A549 (cell line): ENCODE data around the gene TRIM38. TPM values are rescaled to one million over a fixed set of nuclear protein-coding genes. Genes with fewer than 3 reads are reported as not detected.

Experiments used
- ATAC-seq, 2 experiments: fragments of 200-7000 bp in 1 of 2; fragments of >200 bp in 1 of 2; cut with Nextera tagmentation in 1 of 2; cut with Tn5 transposase in 1 of 2; 3 replicates each; pipeline versions ENCODE4 v1.8.0 to v1.9.1; 2018 to 2020; ENCODE audit warnings: mild to moderate bottlenecking in 1 of 2, moderate library complexity in 1 of 2
- CTCF ChIA-PET: fragments of 300-600 bp; sonication (Branson Sonifier 250); formaldehyde crosslinking; extraction: SDS; loops from one replicate; lab custom pipeline; 2021; ENCODE audit warnings: antibody characterized with exemption, inconsistent platforms; lab: Yijun Ruan, JAX
- POLR2A ChIA-PET: fragments of 350-600 bp; formaldehyde crosslinking; extraction: SDS; loops from one replicate; lab custom pipeline; 2021; ENCODE audit warnings: antibody characterized with exemption, inconsistent platforms; lab: Yijun Ruan, JAX
- DNase-seq, 2 experiments: peaks; one replicate each; pipeline versions ENCODE4 v3.0.0 to v3.0.0-alpha.2; 2011 to 2016; ENCODE audit warnings: low read depth in 1 of 2, low spot score in 1 of 2
- FAIRE-seq: peaks from 2 replicates; lab custom pipeline; 2011; peaks lifted over from hg19 to GRCh38; lab: Jason Lieb, UNC
- H3K27ac ChIP-seq, 2 experiments: fragments of >200 bp; sonication (Bioruptor Twin); formaldehyde crosslinking; 3 replicates each; pipeline ENCODE4 v1.5.1; 2016 to 2017
- H3K4me1 ChIP-seq: fragments of >200 bp; sonication (Bioruptor Twin); formaldehyde crosslinking; 3 replicates; pipeline ENCODE4 v1.6.1; 2016
- H3K4me2 ChIP-seq: fragments of >200 bp; sonication (Bioruptor Twin); formaldehyde crosslinking; 3 replicates; pipeline ENCODE4 v1.6.1; 2016
- H3K4me3 ChIP-seq: fragments of >200 bp; sonication (Bioruptor Twin); formaldehyde crosslinking; 3 replicates; pipeline ENCODE4 v1.5.1; 2016
- H3K9me3 ChIP-seq: fragments of >200 bp; sonication (Bioruptor Twin); formaldehyde crosslinking; 3 replicates; pipeline ENCODE4 v1.6.1; 2016
- EHF ChIP-seq: fragments of 250-450 bp; sonication (Bioruptor Pico); IDR thresholded peaks from 2 replicates; pipeline ENCODE4 v1.5.0; 2020; ENCODE audit warnings: mild to moderate bottlenecking
- EHMT2 ChIP-seq: fragments of 200-600 bp; sonication (generic); IDR thresholded peaks from 2 replicates; pipeline ENCODE4 v1.6.1; 2016; ENCODE audit warnings: antibody characterized with exemption, low read depth, mild to moderate bottlenecking, moderate library complexity
- FOSB ChIP-seq: fragments of 250-450 bp; sonication (Bioruptor Pico); IDR thresholded peaks from 2 replicates; pipeline ENCODE4 v1.5.0; 2020; ENCODE audit warnings: mild to moderate bottlenecking, moderate library complexity
- HES2 ChIP-seq: fragments of >200 bp; sonication (Bioruptor Twin); formaldehyde crosslinking; IDR thresholded peaks from 2 replicates; pipeline ENCODE4 v1.6.1; 2016
- HOXA7 ChIP-seq: fragments of 250-450 bp; sonication (Bioruptor Pico); IDR thresholded peaks from 2 replicates; pipeline ENCODE4 v1.5.0; 2020; ENCODE audit warnings: mild to moderate bottlenecking, moderate library complexity
- JUN ChIP-seq, 2 experiments: fragments of >200 bp; sonication (Bioruptor Twin); formaldehyde crosslinking; IDR thresholded peaks; 2 replicates in 1 of 2; 3 replicates in 1 of 2; pipeline ENCODE4 v1.6.1; 2016 to 2017
- KDM1A ChIP-seq: fragments of 200-600 bp; sonication (generic); IDR thresholded peaks from 2 replicates; pipeline ENCODE4 v1.6.1; 2016; ENCODE audit warnings: low read depth, mild to moderate bottlenecking
- KDM5A ChIP-seq: fragments of 200-600 bp; sonication (generic); IDR thresholded peaks from 2 replicates; pipeline ENCODE4 v1.6.1; 2016; ENCODE audit warnings: antibody characterized with exemption, mild to moderate bottlenecking
- NPAS2 ChIP-seq: fragments of 250-450 bp; sonication (Bioruptor Pico); IDR thresholded peaks from 2 replicates; pipeline ENCODE4 v1.8.0; 2022; ENCODE audit warnings: mild to moderate bottlenecking, moderate library complexity, borderline replicate concordance
- POLR2AphosphoS2 ChIP-seq: conservative IDR thresholded peaks from 2 replicates; pipeline ENCODE4 v1.6.1; 2012; ENCODE audit warnings: low read length, improper control_type of control experiment, inconsistent platforms
- RARB ChIP-seq: fragments of 250-450 bp; sonication (Bioruptor Pico); IDR thresholded peaks from 2 replicates; pipeline ENCODE4 v1.8.0; 2021; ENCODE audit warnings: mild to moderate bottlenecking, moderate library complexity
- RNF2 ChIP-seq: fragments of 200-600 bp; sonication (generic); IDR thresholded peaks from 2 replicates; pipeline ENCODE4 v1.6.1; 2016; ENCODE audit warnings: low read depth, mild to moderate bottlenecking, antibody characterized with exemption, moderate library complexity, borderline replicate concordance
- SMC3 ChIP-seq: fragments of >200 bp; sonication (Bioruptor Twin); formaldehyde crosslinking; IDR thresholded peaks from 3 replicates; pipeline ENCODE4 v1.6.1; 2018; ENCODE audit warnings: inconsistent platforms
- WGBS: methylation state at CpG from one replicate; pipeline ENCODE4 v1.1.6; 2017; ENCODE audit errors: missing lambda C conversion rate; 5-methylcytosine and 5-hydroxymethylcytosine counted together
- polyA plus RNA-seq, 4 experiments: library from polyadenylated mRNA; depleted of rRNA in 3 of 4; stranded (reverse); fragments of >200 nt; fragmentation: RNase III in 1 of 4; extraction: RNeasy Plus Mini Kit Qiagen cat#74134 plus additional on column Dnase treatment in 1 of 4; gene quantifications; 2 replicates in 3 of 4; 3 replicates in 1 of 4; pipeline ENCODE4 v1.2.3, GENCODE V29; 2011 to 2017
- TF ChIP-seq, protein P1 (sequence below): fragments of 200-600 bp; sonication (generic); IDR thresholded peaks from 2 replicates; pipeline ENCODE4 v1.6.1; 2016; ENCODE audit warnings: antibody characterized with exemption, mild to moderate bottlenecking, moderate library complexity
- TF ChIP-seq, protein P2 (sequence below): IDR thresholded peaks from 2 replicates; pipeline ENCODE4 v1.6.1; 2012
- TF ChIP-seq, protein P3 (sequence below): fragments of >200 bp; sonication (Bioruptor Twin); formaldehyde crosslinking; IDR thresholded peaks from 3 replicates; pipeline ENCODE4 v1.5.1; 2016
- TF ChIP-seq, protein P4 (sequence below): IDR thresholded peaks from 2 replicates; pipeline ENCODE4 v1.6.1; 2012; ENCODE audit warnings: low read depth, borderline replicate concordance

TRIM38 gene
- polyA plus RNA-seq, 2 of the 4 experiments (the other 2 are of a cell fraction): 1.7 to 3.4 TPM

DNA sequence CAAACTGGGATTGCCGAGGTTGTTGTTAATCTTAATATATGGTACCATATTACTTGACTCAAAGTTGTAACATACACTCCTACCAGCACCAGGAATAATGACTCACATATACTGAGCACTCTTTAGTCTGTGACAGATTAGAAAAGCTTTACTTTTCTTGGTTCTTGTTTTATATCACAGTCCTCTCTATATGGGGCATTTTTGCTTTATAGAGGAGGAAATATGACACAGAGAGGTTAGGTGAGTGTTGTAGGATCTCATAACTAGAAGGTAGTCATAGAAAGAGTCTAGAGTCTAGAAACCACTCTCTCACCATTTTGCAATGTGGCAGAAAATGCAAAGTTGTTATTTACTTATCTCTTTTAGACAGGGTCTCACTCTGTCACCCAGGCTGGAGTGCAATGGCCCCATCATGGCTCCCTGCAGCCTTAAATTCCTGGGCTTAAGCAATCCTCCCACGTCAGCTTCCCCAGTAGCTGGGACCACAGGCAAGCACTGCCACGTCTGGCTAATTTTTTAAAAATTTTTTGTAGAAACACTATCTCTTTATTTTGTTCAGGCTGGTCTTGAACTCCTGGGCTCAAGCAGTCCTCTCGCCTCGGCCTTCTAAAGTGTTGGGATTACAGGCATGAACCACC, 13.4 kb downstream of the TRIM38 start (continued):
- TF ChIP-seq KDM1A (no peak), HES2 (no peak), EHMT2 (no peak)
- TF ChIP-seq, protein P1, sequence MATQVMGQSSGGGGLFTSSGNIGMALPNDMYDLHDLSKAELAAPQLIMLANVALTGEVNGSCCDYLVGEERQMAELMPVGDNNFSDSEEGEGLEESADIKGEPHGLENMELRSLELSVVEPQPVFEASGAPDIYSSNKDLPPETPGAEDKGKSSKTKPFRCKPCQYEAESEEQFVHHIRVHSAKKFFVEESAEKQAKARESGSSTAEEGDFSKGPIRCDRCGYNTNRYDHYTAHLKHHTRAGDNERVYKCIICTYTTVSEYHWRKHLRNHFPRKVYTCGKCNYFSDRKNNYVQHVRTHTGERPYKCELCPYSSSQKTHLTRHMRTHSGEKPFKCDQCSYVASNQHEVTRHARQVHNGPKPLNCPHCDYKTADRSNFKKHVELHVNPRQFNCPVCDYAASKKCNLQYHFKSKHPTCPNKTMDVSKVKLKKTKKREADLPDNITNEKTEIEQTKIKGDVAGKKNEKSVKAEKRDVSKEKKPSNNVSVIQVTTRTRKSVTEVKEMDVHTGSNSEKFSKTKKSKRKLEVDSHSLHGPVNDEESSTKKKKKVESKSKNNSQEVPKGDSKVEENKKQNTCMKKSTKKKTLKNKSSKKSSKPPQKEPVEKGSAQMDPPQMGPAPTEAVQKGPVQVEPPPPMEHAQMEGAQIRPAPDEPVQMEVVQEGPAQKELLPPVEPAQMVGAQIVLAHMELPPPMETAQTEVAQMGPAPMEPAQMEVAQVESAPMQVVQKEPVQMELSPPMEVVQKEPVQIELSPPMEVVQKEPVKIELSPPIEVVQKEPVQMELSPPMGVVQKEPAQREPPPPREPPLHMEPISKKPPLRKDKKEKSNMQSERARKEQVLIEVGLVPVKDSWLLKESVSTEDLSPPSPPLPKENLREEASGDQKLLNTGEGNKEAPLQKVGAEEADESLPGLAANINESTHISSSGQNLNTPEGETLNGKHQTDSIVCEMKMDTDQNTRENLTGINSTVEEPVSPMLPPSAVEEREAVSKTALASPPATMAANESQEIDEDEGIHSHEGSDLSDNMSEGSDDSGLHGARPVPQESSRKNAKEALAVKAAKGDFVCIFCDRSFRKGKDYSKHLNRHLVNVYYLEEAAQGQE: no peak

GRCh38 chr6:25980935-25981334, 18.3 kb downstream of the TRIM38 start:
- Histone ChIP-seq H3K9me3 (no peaks in the 10 kb centered on the region), H3K4me3 (no peak overlapping the region), H3K4me1 (no peaks in the 10 kb centered on the region), H3K4me2 (no peak overlapping the region), H3K27ac (no peak overlapping the region)
- ChIA-PET CTCF (interaction anchor here (0.8 to 1.4 kb wide), 2 partner anchors 11 to 23 kb away, joined by 3 read pairs; no protein-coding TSS in a partner anchor), POLR2A (interaction anchor here (1.6 kb wide), 1 partner anchor 11 kb away, joined by 6 read pairs; no protein-coding TSS in a partner anchor)
- no peak for DNase-seq
- no peak for TF ChIP-seq POLR2AphosphoS2
- TF ChIP-seq EHF (CRISPR knock-in tag): no peak
- TF ChIP-seq NPAS2 (CRISPR knock-in tag): no peak
- no peak for TF ChIP-seq RNF2
- no peak for TF ChIP-seq KDM5A
- TF ChIP-seq HOXA7 (CRISPR knock-in tag): no peak
- TF ChIP-seq RARB (CRISPR knock-in tag): no peak
- TF ChIP-seq, protein P2, sequence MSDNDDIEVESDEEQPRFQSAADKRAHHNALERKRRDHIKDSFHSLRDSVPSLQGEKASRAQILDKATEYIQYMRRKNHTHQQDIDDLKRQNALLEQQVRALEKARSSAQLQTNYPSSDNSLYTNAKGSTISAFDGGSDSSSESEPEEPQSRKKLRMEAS: no peak
- TF ChIP-seq SMC3: no peak
- FAIRE-seq: no peak
- 88% methylated on average over 2 of the region's 2 CpGs for WGBS
- no peak for ATAC-seq

GRCh38 chr6:25981568-25982263, 19.1 kb downstream of the TRIM38 start:
- DNase-seq (no peak), ATAC-seq (no peak), FAIRE-seq (no peak)
- Histone ChIP-seq H3K4me1 (no peaks in the 10 kb centered on the region), H3K9me3 (no peaks in the 10 kb centered on the region), H3K4me2 (no peak overlapping the region), H3K27ac (no peak overlapping the region), H3K4me3 (no peak overlapping the region)
- TF ChIP-seq JUN (IDR thresholded peaks at IDR 0.05): no peak
- CTCF ChIA-PET: no interaction called here
- whole genome bisulfite sequencing: 83% methylated on average over 5 of the region's 5 CpGs
- POLR2A ChIA-PET: interaction anchor here (1.6 kb wide), 1 partner anchor 10 kb away, joined by 6 read pairs; no protein-coding TSS in a partner anchor

- Histone ChIP-seq H3K4me1 (no peaks in the 10 kb centered on the region), H3K27ac (no peak overlapping the region), H3K9me3 (no peaks in the 10 kb centered on the region), H3K4me2 (no peak overlapping the region), H3K4me3 (no peak overlapping the region)
- CTCF ChIA-PET: no interaction called here
- POLR2A ChIA-PET: no interaction called here
- FAIRE-seq (no peak), DNase-seq (no peak), ATAC-seq (no peak)
- TF ChIP-seq, protein P3, sequence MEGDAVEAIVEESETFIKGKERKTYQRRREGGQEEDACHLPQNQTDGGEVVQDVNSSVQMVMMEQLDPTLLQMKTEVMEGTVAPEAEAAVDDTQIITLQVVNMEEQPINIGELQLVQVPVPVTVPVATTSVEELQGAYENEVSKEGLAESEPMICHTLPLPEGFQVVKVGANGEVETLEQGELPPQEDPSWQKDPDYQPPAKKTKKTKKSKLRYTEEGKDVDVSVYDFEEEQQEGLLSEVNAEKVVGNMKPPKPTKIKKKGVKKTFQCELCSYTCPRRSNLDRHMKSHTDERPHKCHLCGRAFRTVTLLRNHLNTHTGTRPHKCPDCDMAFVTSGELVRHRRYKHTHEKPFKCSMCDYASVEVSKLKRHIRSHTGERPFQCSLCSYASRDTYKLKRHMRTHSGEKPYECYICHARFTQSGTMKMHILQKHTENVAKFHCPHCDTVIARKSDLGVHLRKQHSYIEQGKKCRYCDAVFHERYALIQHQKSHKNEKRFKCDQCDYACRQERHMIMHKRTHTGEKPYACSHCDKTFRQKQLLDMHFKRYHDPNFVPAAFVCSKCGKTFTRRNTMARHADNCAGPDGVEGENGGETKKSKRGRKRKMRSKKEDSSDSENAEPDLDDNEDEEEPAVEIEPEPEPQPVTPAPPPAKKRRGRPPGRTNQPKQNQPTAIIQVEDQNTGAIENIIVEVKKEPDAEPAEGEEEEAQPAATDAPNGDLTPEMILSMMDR: no peak
- TF ChIP-seq, protein P4, sequence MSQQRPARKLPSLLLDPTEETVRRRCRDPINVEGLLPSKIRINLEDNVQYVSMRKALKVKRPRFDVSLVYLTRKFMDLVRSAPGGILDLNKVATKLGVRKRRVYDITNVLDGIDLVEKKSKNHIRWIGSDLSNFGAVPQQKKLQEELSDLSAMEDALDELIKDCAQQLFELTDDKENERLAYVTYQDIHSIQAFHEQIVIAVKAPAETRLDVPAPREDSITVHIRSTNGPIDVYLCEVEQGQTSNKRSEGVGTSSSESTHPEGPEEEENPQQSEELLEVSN: no peak
- no peak for TF ChIP-seq FOSB (CRISPR knock-in tag)
- 73% methylated on average over 2 of the region's 2 CpGs for WGBS
These were observed 21.7 kb downstream of the TRIM38 start for GRCh38 chr6:25984265-25984664.
